SK-N-SH (cell line): ENCODE measurements around the gene NFATC4. TPM values are rescaled to one million over a fixed set of nuclear protein-coding genes. Genes with fewer than 3 reads are reported as not detected.

Experiments
- CTCF ChIA-PET: fragments of 300-600, 350-600 bp; formaldehyde crosslinking; extraction: SDS; loops from one replicate; lab custom pipeline; 2021; lab: Yijun Ruan, JAX
- POLR2A ChIA-PET: fragments of 350-600 bp; sonication (Branson Sonifier 250); formaldehyde crosslinking; extraction: SDS; loops from one replicate; lab custom pipeline; 2020; ENCODE audit warnings: antibody characterized with exemption, inconsistent platforms; lab: Yijun Ruan, JAX
- DNase-seq: peaks from one replicate; pipeline ENCODE4 v3.0.0; 2012
- H2AFZ ChIP-seq: fragments of 200-600 bp; sonication (generic); 2 replicates; pipeline ENCODE4 v1.8.1; 2016; ENCODE audit warnings: antibody characterized with exemption, mild to moderate bottlenecking, low read depth
- H3F3A ChIP-seq: fragments of 200-600 bp; sonication (generic); replicated peaks from 2 replicates; pipeline ENCODE3; 2016; ENCODE audit warnings: antibody characterized with exemption, mild to moderate bottlenecking; ENCODE audit not compliant: insufficient read depth
- H3K27ac ChIP-seq, 2 experiments: fragments of 200-500 bp in 1 of 2; fragments of 200-600 bp in 1 of 2; sonication (Bioruptor generic) in 1 of 2; sonication (generic), shearing (Covaris generic) in 1 of 2; 2 replicates each; pipeline versions ENCODE4 v1.5.1 to v1.6.1; 2014 to 2016; ENCODE audit warnings: low read depth in 2 of 2, inconsistent platforms in 1 of 2, low read length in 1 of 2, mild to moderate bottlenecking in 1 of 2, mixed read lengths in 1 of 2
- H3K27me3 ChIP-seq: fragments of 200-600 bp; sonication (generic), shearing (Covaris generic); 2 replicates; pipeline ENCODE4 v1.6.1; 2016; ENCODE audit warnings: mixed run types; ENCODE audit not compliant: insufficient read depth
- H3K36me3 ChIP-seq, 2 experiments: fragments of 200-500 bp in 1 of 2; fragments of 200-600 bp in 1 of 2; sonication (Bioruptor generic) in 1 of 2; sonication (generic) in 1 of 2; replicated peaks in 1 of 2; 2 replicates each; pipeline versions ENCODE3 to v1.5.1; 2014 to 2016; ENCODE audit warnings: low read length in 1 of 2, mild to moderate bottlenecking in 1 of 2; ENCODE audit not compliant: insufficient read depth in 2 of 2, control insufficient read depth in 1 of 2
- H3K4me1 ChIP-seq, 2 experiments: fragments of 200-500 bp in 1 of 2; fragments of 200-600 bp in 1 of 2; sonication (Bioruptor generic) in 1 of 2; sonication (generic), shearing (Covaris generic) in 1 of 2; 2 replicates each; pipeline versions ENCODE4 v1.5.1 to v1.6.1; 2014 to 2016; ENCODE audit warnings: low read depth in 1 of 2, low read length in 1 of 2, mixed run types in 1 of 2; ENCODE audit not compliant: insufficient read depth in 2 of 2, control insufficient read depth in 1 of 2
- H3K4me2 ChIP-seq: fragments of 200-600 bp; sonication (generic), shearing (Covaris generic); 2 replicates; pipeline ENCODE4 v1.6.1; 2017; ENCODE audit warnings: mixed run types
- H3K4me3 ChIP-seq, 2 experiments: fragments of 200-500 bp in 1 of 2; fragments of 200-600 bp in 1 of 2; sonication (Bioruptor generic) in 1 of 2; sonication (generic), shearing (Covaris generic) in 1 of 2; 2 replicates each; pipeline versions ENCODE4 v1.5.1 to v1.8.1; 2014 to 2016; ENCODE audit warnings: low read depth in 2 of 2, inconsistent platforms in 1 of 2, low read length in 1 of 2, mild to moderate bottlenecking in 1 of 2, mixed read lengths in 1 of 2, moderate library complexity in 1 of 2
- H3K79me2 ChIP-seq: fragments of 200-600 bp; sonication (generic); 2 replicates; pipeline ENCODE4 v1.8.1; 2017; ENCODE audit warnings: mild to moderate bottlenecking; ENCODE audit not compliant: insufficient read depth
- H3K9ac ChIP-seq: fragments of 200-600 bp; sonication (generic); 2 replicates; pipeline ENCODE4 v1.6.1; 2017; ENCODE audit warnings: mixed run types
- H3K9me2 ChIP-seq: fragments of 200-600 bp; sonication (generic); 2 replicates; pipeline ENCODE4 v1.6.1; 2017; ENCODE audit warnings: mixed run types
- H3K9me3 ChIP-seq: fragments of 200-600 bp; sonication (generic); 2 replicates; pipeline ENCODE4 v1.6.1; 2017; ENCODE audit warnings: mixed run types, mild to moderate bottlenecking, moderate library complexity
- H4K20me1 ChIP-seq: fragments of 200-600 bp; sonication (generic); 2 replicates; pipeline ENCODE4 v1.6.1; 2017; ENCODE audit warnings: mild to moderate bottlenecking, mixed run types; ENCODE audit not compliant: insufficient read depth
- EP300 ChIP-seq, 2 experiments: IDR thresholded peaks; 2 replicates each; pipeline versions ENCODE4 v1.4.0 to v1.6.1; 2012; ENCODE audit warnings: borderline replicate concordance in 1 of 2, low read depth in 1 of 2, low read length in 1 of 2
- EZH2phosphoT487 ChIP-seq: fragments of 200-600 bp; sonication (generic); IDR thresholded peaks from 2 replicates; pipeline ENCODE4 v1.6.1; 2017; ENCODE audit warnings: low read depth, mixed run types, mild to moderate bottlenecking, antibody characterized with exemption, moderate library complexity, borderline replicate concordance
- FOSL2 ChIP-seq: IDR thresholded peaks from 2 replicates; pipeline ENCODE4 v1.4.0; 2012; ENCODE audit warnings: low read depth, mild to moderate bottlenecking, moderate library complexity, borderline replicate concordance
- GABPA ChIP-seq: IDR thresholded peaks from 2 replicates; pipeline ENCODE4 v1.4.0; 2012; ENCODE audit warnings: low read depth, mild to moderate bottlenecking
- GATA2 ChIP-seq: sonication (generic); formaldehyde crosslinking; IDR thresholded peaks from 2 replicates; pipeline ENCODE4 v1.5.0; 2020; ENCODE audit warnings: mild to moderate bottlenecking, missing genetic modification reagents
- MAX ChIP-seq: IDR thresholded peaks from 2 replicates; pipeline ENCODE4 v1.4.0; 2012; ENCODE audit warnings: low read depth
- MXI1 ChIP-seq: IDR thresholded peaks from 2 replicates; pipeline ENCODE4 v1.6.1; 2012; ENCODE audit warnings: mild to moderate bottlenecking, low read depth, low read length, improper control_type of control experiment
- NFIC ChIP-seq: IDR thresholded peaks from 2 replicates; pipeline ENCODE4 v1.4.0; 2012; ENCODE audit warnings: borderline replicate concordance
- NRF1 ChIP-seq: IDR thresholded peaks from 2 replicates; pipeline ENCODE4 v1.6.1; 2012; ENCODE audit warnings: low read depth, mild to moderate bottlenecking, low read length
- RAD21 ChIP-seq: IDR thresholded peaks from 2 replicates; pipeline ENCODE4 v1.6.1; 2012; ENCODE audit warnings: mild to moderate bottlenecking, low read length
- RCOR1 ChIP-seq: fragments of 150-350 bp; IDR thresholded peaks from 2 replicates; pipeline ENCODE4 v1.6.1; 2017; ENCODE audit warnings: antibody characterized with exemption, low read length
- RFX5 ChIP-seq: IDR thresholded peaks from 2 replicates; pipeline ENCODE4 v1.6.1; 2012; ENCODE audit warnings: mild to moderate bottlenecking, improper control_type of control experiment, low read length
- TCF12 ChIP-seq: IDR thresholded peaks from 2 replicates; pipeline ENCODE4 v1.4.0; 2012
- USF2 ChIP-seq: fragments of 150-350 bp; IDR thresholded peaks from 2 replicates; pipeline ENCODE4 v1.6.1; 2017; ENCODE audit warnings: antibody characterized with exemption, low read length, low read depth, borderline replicate concordance
- ZBTB33 ChIP-seq: IDR thresholded peaks from 2 replicates; pipeline ENCODE4 v1.4.0; 2012; ENCODE audit warnings: low read depth, borderline replicate concordance
- WGBS: methylation state at CpG from one replicate; pipeline ENCODE4 v1.1.6; 2017; ENCODE audit warnings: low lambda C conversion rate; 5-methylcytosine and 5-hydroxymethylcytosine counted together
- polyA plus RNA-seq, 3 experiments: library from polyadenylated mRNA; depleted of rRNA; stranded (reverse); fragments of >200 nt; gene quantifications; 2 replicates each; pipeline ENCODE4 v1.2.3, GENCODE V29; 2012

Gene NFATC4
- polyA plus RNA-seq, 1 of the 3 experiments (the other 2 are of a cell fraction), result 25.3 TPM

- TF ChIP-seq NRF1, result no peak
These were observed 55.0 kb downstream of the NFATC4 start (continued) for GRCh38 chr14:24422694-24423601.

- DNase-seq, result no peak
- H3K79me2 ChIP-seq, result peaks cover 6% of the 10 kb centered on the region
- peak; percentile 85 for TF ChIP-seq NFIC
- TF ChIP-seq MAX, result no peak
- no peak overlapping the region for H3K27ac ChIP-seq
- H3K4me1 ChIP-seq, result peaks cover 11 to 20% of the 10 kb centered on the region in 2 experiments; a peak in 3 of 4 replicates
- no peak overlapping the region for H3K9ac ChIP-seq
- no peaks in the 10 kb centered on the region for H3K36me3 ChIP-seq
- H4K20me1 ChIP-seq, result no peaks in the 10 kb centered on the region
- no peaks in the 10 kb centered on the region for H3K27me3 ChIP-seq
- no peaks in the 10 kb centered on the region for H3K9me2 ChIP-seq
- CTCF ChIA-PET, result interaction anchor here (0.5 to 16.1 kb wide), 11 partner anchors 9 to 118 kb away, joined by 3 to 275 read pairs (median 5); partner anchors contain the start of gene CIDEB
- WGBS, result 56% methylated on average over 3 of the region's 3 CpGs
- H2AFZ ChIP-seq, result peak overlapping the region; percentile 38; the same call in 1 of the 2 replicates
- no peak overlapping the region for H3K4me3 ChIP-seq
- no peak overlapping the region for H3K4me2 ChIP-seq
- H3F3A ChIP-seq, result peaks cover 7% of the 10 kb centered on the region
- POLR2A ChIA-PET, result no interaction called here
- no peaks in the 10 kb centered on the region for H3K9me3 ChIP-seq
These were observed 57.7 kb downstream of the NFATC4 start for GRCh38 chr14:24425704-24426103.

- no peak overlapping the region for H3K9ac ChIP-seq
- H3K4me3 ChIP-seq, result no peak overlapping the region
- H3K27ac ChIP-seq, result no peak overlapping the region
- ChIA-PET CTCF (interaction anchor here (0.7 to 16.1 kb wide), 6 partner anchors 10 to 94 kb away, joined by 3 to 275 read pairs (median 10); no protein-coding TSS in a partner anchor), POLR2A (no interaction called here)
- H4K20me1 ChIP-seq, result no peaks in the 10 kb centered on the region
- no peak overlapping the region for H2AFZ ChIP-seq
- 92% methylated on average over 2 of the region's 2 CpGs for WGBS
- peaks cover 12% of the 10 kb centered on the region for H3K79me2 ChIP-seq
- H3K9me2 ChIP-seq, result no peaks in the 10 kb centered on the region
- H3F3A ChIP-seq, result peaks cover 7% of the 10 kb centered on the region
- peaks cover 17 to 24% of the 10 kb centered on the region in 2 experiments; a peak in 3 of 4 replicates for H3K4me1 ChIP-seq
- no peaks in the 10 kb centered on the region for H3K9me3 ChIP-seq
- no peak overlapping the region for H3K4me2 ChIP-seq
- no peaks in the 10 kb centered on the region for H3K36me3 ChIP-seq
- H3K27me3 ChIP-seq, result no peaks in the 10 kb centered on the region
- DNase-seq, result no peak
- no peak for TF ChIP-seq NFIC
- no peak for TF ChIP-seq TCF12
- TF ChIP-seq GATA2 (CRISPR knock-in tag), result no peak
- no peak for TF ChIP-seq MXI1
- TF ChIP-seq GABPA, result no peak
- TF ChIP-seq FOSL2, result no peak
- TF ChIP-seq ZBTB33, result no peak
- TF ChIP-seq RAD21, result no peak
- no peak for TF ChIP-seq RFX5
- no peak for TF ChIP-seq RCOR1
- no peak for TF ChIP-seq EP300 (IDR thresholded peaks at IDR 0.05; ENCODE audit: borderline replicate concordance in 1 of 2, low read depth in 1 of 2, low read length in 1 of 2)
- no peak for TF ChIP-seq EZH2phosphoT487
- TF ChIP-seq USF2, result no peak
These were observed 58.3 kb downstream of the NFATC4 start for GRCh38 chr14:24426150-24426911.
